Measurements from ENCODE around the gene ERBB3.

DNA sequence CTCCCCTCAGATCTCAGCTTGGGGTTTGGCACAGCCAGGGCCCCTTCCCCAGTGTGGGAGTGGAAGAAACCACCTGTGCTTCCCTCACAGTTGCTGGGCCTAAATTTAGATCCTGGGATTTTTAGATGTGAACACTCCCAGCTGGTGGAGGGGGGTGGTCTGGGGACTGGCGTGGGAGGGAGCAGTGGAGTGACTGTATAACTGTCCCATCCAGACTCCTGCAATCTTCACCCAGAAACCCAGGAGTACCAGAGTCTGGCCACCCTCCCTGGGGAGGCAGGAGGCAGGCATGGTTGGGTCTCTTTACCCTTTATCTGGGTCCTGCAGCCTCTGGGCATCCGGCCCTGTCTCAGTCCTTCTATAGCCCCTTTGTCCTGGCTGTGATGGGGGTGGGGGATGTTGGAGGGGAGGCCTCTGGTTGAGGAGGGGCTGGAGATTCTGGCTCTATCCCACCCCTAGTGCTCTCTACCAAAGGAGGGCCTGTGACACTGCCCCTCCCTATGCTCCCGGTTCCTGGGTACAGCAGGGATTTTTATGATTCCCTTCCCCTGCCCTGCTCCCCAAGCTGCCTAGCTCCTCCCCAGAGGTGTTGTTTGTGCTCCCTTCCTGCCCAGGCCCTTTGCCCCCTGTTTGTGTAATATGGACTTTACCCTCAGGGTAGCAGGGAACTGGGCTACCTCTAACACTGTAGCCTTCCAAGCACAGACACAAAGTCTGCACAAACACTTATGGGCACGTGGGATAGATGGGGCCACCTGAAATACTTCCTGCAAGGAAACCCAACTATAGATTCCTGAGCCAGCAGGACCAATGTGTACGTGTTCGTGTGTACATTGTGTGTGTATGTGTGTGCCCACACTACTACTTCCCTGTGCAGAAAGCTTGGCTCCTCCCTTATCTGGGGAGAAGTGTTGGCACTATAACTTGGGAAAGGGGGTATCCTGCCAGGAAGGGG is 1.7 kb downstream of the ERBB3 start:
- no peak for TF ChIP-seq BHLHE40 (IDR thresholded peaks at IDR 0.05; ENCODE audit: borderline replicate concordance)
- no peak for TF ChIP-seq TARDBP (IDR thresholded peaks at IDR 0.05)
- TF ChIP-seq SP1 (IDR thresholded peaks at IDR 0.05) = no peak
- no peak for TF ChIP-seq NFRKB (IDR thresholded peaks at IDR 0.05)
- no peak for TF ChIP-seq L3MBTL2 (conservative IDR thresholded peaks at IDR 0.05)
- TF ChIP-seq FOXK2 (IDR thresholded peaks at IDR 0.05) = no peak
- no peak for TF ChIP-seq ZNF384 (IDR thresholded peaks at IDR 0.05)
- no peak for TF ChIP-seq FOXM1 (IDR thresholded peaks at IDR 0.05; ENCODE audit: borderline replicate concordance)
- TF ChIP-seq SUZ12 (IDR thresholded peaks at IDR 0.05) = no peak
- no peak for TF ChIP-seq HDGF (IDR thresholded peaks at IDR 0.05; ENCODE audit: borderline replicate concordance)
- no peak for TF ChIP-seq LEF1 (IDR thresholded peaks at IDR 0.05; ENCODE audit: borderline replicate concordance)
- TF ChIP-seq ELF4 (IDR thresholded peaks at IDR 0.05) = no peak

Measured in HEK293T (cell line).